SU-DHL-6 (cell line): ENCODE data around the gene CD34.

Experiments
- H2AFZ ChIP-seq: fragments of 200-600 bp; sonication (generic); 2 replicates; pipeline ENCODE4 v1.6.1; 2014; ENCODE audit warnings: low read depth, mild to moderate bottlenecking, moderate library complexity, mixed read lengths, antibody characterized with exemption, low read length; ENCODE audit not compliant: severe bottlenecking
- H3F3A ChIP-seq: fragments of 200-600 bp; shearing (Covaris generic); 2 replicates; pipeline ENCODE4 v1.6.0; 2016; ENCODE audit warnings: antibody characterized with exemption, mild to moderate bottlenecking; ENCODE audit not compliant: insufficient read depth
- H3K27ac ChIP-seq: fragments of 200-600 bp; sonication (generic); 2 replicates; pipeline ENCODE4 v1.5.1; 2016; ENCODE audit warnings: low read depth, mild to moderate bottlenecking, low read length, moderate library complexity, mixed read lengths
- H3K27me3 ChIP-seq: fragments of 200-600 bp; sonication (generic), shearing (Covaris generic); 2 replicates; pipeline ENCODE4 v1.6.0; 2014; ENCODE audit warnings: mild to moderate bottlenecking, low read length
- H3K36me3 ChIP-seq: fragments of 200-600 bp; sonication (generic); 2 replicates; pipeline ENCODE4 v1.6.1; 2014; ENCODE audit warnings: mild to moderate bottlenecking, low read length, mixed read lengths
- H3K4me2 ChIP-seq: fragments of 300-600, 200-600 bp; shearing (Covaris generic), sonication (generic); 2 replicates; pipeline ENCODE4 v1.6.0; 2014; ENCODE audit warnings: low read length, low read depth, mild to moderate bottlenecking; ENCODE audit not compliant: poor library complexity, severe bottlenecking
- H3K4me3 ChIP-seq: fragments of 200-600 bp; sonication (generic); 2 replicates; pipeline ENCODE4 v1.5.1; 2014; ENCODE audit warnings: antibody characterized with exemption, low read length, mild to moderate bottlenecking, mixed read lengths; ENCODE audit not compliant: insufficient read depth, poor library complexity, severe bottlenecking
- H3K79me2 ChIP-seq: fragments of 200-600 bp; sonication (generic); 2 replicates; pipeline ENCODE4 v1.6.1; 2014; ENCODE audit warnings: mild to moderate bottlenecking, low read length, moderate library complexity; ENCODE audit not compliant: insufficient read depth
- H3K9ac ChIP-seq: fragments of 200-600 bp; sonication (generic); 2 replicates; pipeline ENCODE4 v1.7.0; 2014; ENCODE audit warnings: mild to moderate bottlenecking, low read length
- H3K9me2 ChIP-seq: fragments of 200-600 bp; sonication (generic); replicated peaks from 2 replicates; pipeline ENCODE4 v1.6.1; 2014; ENCODE audit warnings: low read length; ENCODE audit not compliant: insufficient read depth
- H3K9me3 ChIP-seq: fragments of 200-600 bp; sonication (generic); 2 replicates; pipeline ENCODE4 v1.6.1; 2014; ENCODE audit warnings: low read length, mixed read lengths; ENCODE audit not compliant: insufficient read depth
- H4K20me1 ChIP-seq: fragments of 200-600 bp; sonication (generic); 2 replicates; pipeline ENCODE4 v1.6.1; 2014; ENCODE audit warnings: low read depth, mild to moderate bottlenecking, antibody characterized with exemption, low read length, moderate library complexity, mixed read lengths
- CTCF ChIP-seq: fragments of 200-600 bp; sonication (generic); IDR thresholded peaks from one replicate; pipeline ENCODE4 v1.5.1; 2017; ENCODE audit warnings: antibody characterized with exemption, mild to moderate bottlenecking, low read length, moderate library complexity; ENCODE audit not compliant: insufficient read depth, poor library complexity, severe bottlenecking
- EZH2phosphoT487 ChIP-seq: fragments of 200-600 bp; sonication (generic), shearing (Covaris generic); conservative IDR thresholded peaks from 2 replicates; pipeline ENCODE4 v1.6.1; 2018; ENCODE audit warnings: mild to moderate bottlenecking, antibody characterized with exemption, low read length, moderate library complexity, mixed read lengths

The CD34 gene

GRCh38 chr1:207911856-207912760, 1.2 kb upstream of the CD34 start:
- H3K9ac ChIP-seq = no peak overlapping the region
- H3K27me3 ChIP-seq = no peaks in the 10 kb centered on the region
- H3K4me2 ChIP-seq = no peak overlapping the region
- TF ChIP-seq CTCF (no peak), EZH2phosphoT487 (no peak)
- H3K27ac ChIP-seq = no peak overlapping the region
- no peak overlapping the region for H3K4me3 ChIP-seq
- no peaks in the 10 kb centered on the region for H3K9me2 ChIP-seq
- H3K36me3 ChIP-seq = no peaks in the 10 kb centered on the region
- H4K20me1 ChIP-seq = no peaks in the 10 kb centered on the region
- no peaks in the 10 kb centered on the region for H3F3A ChIP-seq
- no peaks in the 10 kb centered on the region for H3K9me3 ChIP-seq
- no peak overlapping the region for H2AFZ ChIP-seq
- H3K79me2 ChIP-seq = no peaks in the 10 kb centered on the region

- no peaks in the 10 kb centered on the region for H3K27me3 ChIP-seq
- TF ChIP-seq CTCF (no peak), EZH2phosphoT487 (no peak)
Observed at GRCh38 chr1:207909687-207910086, 1.2 kb downstream of the CD34 start.

GRCh38 chr1:207908107-207908734, 2.7 kb downstream of the CD34 start:
- no peak overlapping the region for H3K4me2 ChIP-seq
- H4K20me1 ChIP-seq = no peaks in the 10 kb centered on the region
- H3F3A ChIP-seq = no peaks in the 10 kb centered on the region
- H3K27ac ChIP-seq = no peak overlapping the region
- no peaks in the 10 kb centered on the region for H3K27me3 ChIP-seq
- H3K9me2 ChIP-seq = no peaks in the 10 kb centered on the region
- H3K9me3 ChIP-seq = no peaks in the 10 kb centered on the region
- TF ChIP-seq CTCF = no peak
- no peak for TF ChIP-seq EZH2phosphoT487
- H3K9ac ChIP-seq = no peak overlapping the region
- no peak overlapping the region for H2AFZ ChIP-seq
- H3K36me3 ChIP-seq = no peaks in the 10 kb centered on the region
- no peak overlapping the region for H3K4me3 ChIP-seq
- H3K79me2 ChIP-seq = no peaks in the 10 kb centered on the region

More at GRCh38 chr1:207909687-207910086, 1.2 kb downstream of the CD34 start:
- Histone ChIP-seq H3K36me3 (no peaks in the 10 kb centered on the region), H3F3A (no peaks in the 10 kb centered on the region), H3K79me2 (no peaks in the 10 kb centered on the region), H3K4me2 (no peak overlapping the region), H4K20me1 (no peaks in the 10 kb centered on the region), H3K27ac (no peak overlapping the region), H3K9me2 (no peaks in the 10 kb centered on the region), H3K9ac (no peak overlapping the region), H3K9me3 (no peaks in the 10 kb centered on the region), H3K4me3 (no peak overlapping the region), H2AFZ (no peak overlapping the region)
